Posterior cingulate gyrus (tissue), 11 donors: ENCODE data around the gene THRB.
A peak's percentile ranks its signal among the peaks of the same experiment; 100 is the strongest.
"Not testable (repeated sequence)": the region's sequence is repeated elsewhere in the genome, so short reads cannot be mapped to it uniquely, and the experiment has no call there.

Source experiments
- DNase-seq, 10 donors: peaks; one replicate each; pipeline versions ENCODE4 v3.0.0 to v3.0.0-alpha.2; 2020 to 2021; ENCODE audit warnings: mixed read lengths in 3 of 10
- intact Hi-C: fragments of 100-400 bp; cut with DNase I; formaldehyde crosslinking; loops from one replicate; pipeline ENCODE4 v1.15.1; 2023

THRB gene

DNA sequence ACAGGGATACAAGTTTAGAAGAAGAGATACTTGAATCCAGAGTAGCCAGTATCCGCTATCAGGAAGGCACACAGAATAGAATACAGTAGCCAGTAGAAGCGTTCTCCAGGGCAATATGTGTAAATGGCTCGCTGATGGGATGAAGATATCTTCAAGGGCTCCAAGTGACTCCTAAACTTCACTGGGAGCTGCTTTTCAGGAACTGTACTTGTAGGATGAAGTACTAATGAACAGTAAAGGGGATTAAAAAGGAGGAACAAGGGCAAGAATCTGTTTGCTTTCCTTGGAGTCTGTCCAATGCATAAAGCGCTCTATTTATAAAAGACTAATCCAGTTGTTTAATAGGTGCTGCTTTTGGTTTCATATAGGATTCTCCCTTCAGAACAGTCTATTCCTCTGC lies 78.4 kb downstream of the THRB start:
- DNase-seq: no peak
- intact Hi-C loops: no loop called here

GRCh38 chr3:24415824-24416223 lies 78.8 kb downstream of the THRB start:
- no peak for DNase-seq
- intact Hi-C loops: no loop called here

DNA sequence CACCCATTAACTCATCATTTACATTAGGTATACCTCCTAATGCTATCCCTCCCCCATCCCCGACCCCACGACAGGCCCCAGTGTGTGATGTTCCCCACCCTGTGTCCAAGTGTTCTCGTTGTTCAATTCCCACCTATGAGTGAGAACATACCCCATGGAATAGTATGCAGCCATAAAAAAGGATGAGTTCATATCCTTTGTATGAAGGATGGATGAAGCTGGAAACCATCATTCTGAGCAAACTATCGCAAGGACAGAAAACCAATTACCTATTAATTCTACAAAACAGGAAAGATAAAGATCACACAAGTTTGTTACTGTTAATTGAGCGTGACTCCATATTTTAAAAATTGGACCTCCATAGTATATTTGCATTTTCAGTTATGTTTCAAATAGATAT lies 81.0 kb downstream of the THRB start:
- intact Hi-C loops, DNase-seq: not testable (repeated sequence)

DNA sequence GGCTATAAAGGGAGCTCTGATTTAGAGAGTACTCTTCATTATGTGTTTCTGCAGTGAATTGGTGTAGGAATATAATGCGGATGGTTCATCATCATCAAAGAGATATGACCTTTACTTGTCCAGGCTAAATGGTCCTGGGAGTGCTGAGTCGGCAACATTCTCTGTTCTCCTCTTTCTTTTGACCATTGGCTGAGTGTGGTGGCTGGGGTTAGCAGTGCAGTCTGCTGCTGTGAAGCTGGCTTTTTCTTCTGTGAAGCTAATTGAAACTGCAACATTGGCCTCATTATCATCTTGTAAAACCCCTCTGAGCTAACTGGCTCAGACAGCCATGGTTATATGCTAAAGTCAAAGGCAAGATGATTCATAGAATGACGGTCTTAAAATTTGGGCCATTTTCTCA lies 83.8 kb downstream of the THRB start:
- intact Hi-C loops: no loop called here
- DNase-seq: no peak

- DNase-seq: no peak
- intact Hi-C loops: no loop called here
These were observed 86.5 kb downstream of the THRB start for GRCh38 chr3:24407980-24408680.

DNA sequence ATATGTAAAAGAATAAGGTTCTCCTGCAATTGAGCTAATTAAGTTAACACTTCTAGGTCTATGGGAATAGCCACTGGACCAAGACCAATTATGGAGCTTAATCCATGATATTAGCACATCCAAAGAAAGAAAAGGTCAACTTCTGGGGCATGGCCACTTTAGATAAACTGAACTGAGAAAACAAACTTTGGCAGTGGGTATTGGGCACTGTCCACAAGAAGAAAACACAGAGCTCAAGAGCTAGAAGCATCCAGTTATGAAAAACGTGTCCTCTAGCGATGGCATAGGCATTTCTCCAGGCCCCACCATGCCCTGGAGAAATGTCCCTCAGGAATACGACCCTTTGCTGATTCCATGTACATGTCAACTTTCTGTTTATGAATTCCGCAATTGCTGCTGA lies 87.8 kb downstream of the THRB start:
- no peak for DNase-seq
- intact Hi-C loops: no loop called here

DNA sequence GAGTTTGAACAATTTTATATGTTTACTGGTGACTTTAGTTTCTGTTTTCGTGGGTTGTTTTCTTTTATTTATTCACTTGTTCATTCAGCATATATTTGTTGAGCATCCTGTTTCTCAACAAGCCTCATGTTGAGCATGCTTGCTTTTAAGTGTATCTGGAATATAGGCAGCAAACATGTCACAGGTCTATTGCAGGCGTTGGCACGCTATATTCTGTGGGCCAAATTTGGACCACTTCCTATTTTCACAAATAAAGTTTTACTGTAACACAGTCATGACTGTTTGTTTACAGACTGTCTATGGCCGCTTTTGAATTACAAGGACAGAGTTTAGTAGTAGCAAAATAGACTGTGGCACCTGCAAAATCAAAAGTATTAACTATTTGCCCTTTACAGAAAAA lies 89.6 kb downstream of the THRB start:
- intact Hi-C loops: no loop called here
- DNase-seq: no peak

- intact Hi-C loops: no loop called here
- no peak for DNase-seq
These were observed 92.9 kb downstream of the THRB start for GRCh38 chr3:24401811-24402185.

DNA sequence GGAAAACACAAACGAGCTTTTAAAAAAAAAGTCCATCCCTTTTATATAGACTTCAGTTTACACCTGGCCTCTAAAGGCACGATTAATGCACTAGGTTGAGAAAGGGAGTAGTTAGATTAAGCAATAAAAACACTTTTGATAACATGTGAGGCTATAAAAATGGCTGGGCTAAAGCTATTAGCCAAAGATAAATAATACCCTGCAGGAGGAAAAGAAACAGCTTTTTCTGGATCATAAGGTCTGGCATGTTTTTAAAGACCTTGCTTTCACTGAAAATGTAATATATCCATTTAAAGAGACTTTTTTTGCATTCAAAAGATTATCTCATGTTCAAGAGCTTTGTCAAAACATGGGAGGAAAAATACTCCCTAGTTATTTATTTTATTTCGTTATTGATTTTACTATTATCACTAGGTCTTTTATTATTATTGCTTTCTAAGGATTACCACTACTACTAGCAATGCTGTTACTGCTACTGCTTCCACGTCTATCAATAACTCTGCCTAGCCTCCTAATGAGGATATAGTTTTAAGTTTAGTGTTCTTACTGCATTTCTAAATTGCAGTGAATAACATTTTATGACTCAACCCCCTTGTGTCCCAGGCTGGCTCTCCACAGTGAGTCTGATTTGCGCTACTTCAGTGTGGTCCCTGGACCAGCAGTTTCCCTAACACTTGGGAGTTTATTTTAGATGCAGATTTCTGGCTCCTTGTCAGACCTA lies 93.4 kb downstream of the THRB start:
- intact Hi-C loops: no loop called here
- peak in 1 of 10 donors; percentile 49 for DNase-seq

DNA sequence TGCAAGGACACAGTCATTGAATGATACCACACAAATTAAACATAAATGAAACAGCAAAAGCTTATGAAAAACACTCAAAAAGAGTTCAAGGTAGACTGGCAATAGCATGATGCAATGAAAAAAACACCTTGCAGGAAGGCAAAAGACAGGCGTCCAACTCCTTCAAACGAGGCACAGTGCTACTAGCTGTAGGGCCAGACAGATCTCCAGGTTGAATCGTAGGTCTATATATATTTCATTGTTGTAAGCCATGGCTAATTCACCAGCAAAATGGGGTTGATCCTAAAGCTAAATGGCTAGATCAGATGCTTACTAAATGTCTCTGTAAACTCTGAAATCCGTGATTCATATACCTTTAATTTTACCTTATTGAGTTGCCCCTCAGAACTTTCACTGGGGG lies 94.2 kb downstream of the THRB start:
- DNase-seq: no peak
- intact Hi-C loops: no loop called here

GRCh38 chr3:24400015-24400414 lies 94.6 kb downstream of the THRB start:
- no peak for DNase-seq
- intact Hi-C loops: no loop called here

DNA sequence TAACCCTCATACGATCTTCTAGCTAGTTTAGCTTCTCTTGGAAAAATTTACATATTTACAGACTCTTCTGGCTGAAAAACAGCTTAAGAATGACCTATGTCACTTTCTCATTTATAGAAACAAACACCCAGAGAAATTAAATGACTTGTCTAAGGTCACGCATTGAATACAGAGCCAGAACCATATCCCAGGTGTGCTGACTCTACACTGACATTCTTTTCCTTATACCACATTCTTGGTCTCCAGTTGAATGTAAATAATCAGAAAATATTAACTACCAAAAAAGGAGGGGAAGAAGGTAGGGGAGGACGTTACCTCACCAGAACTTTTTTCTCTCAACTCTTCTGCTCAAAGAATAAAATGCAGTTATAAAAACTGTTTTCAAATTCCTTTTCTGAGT lies 95.0 kb downstream of the THRB start:
- DNase-seq: no peak
- intact Hi-C loops: no loop called here

- DNase-seq, intact Hi-C loops: not testable (repeated sequence)
These were observed 95.9 kb downstream of the THRB start for GRCh38 chr3:24398712-24399111.

DNA sequence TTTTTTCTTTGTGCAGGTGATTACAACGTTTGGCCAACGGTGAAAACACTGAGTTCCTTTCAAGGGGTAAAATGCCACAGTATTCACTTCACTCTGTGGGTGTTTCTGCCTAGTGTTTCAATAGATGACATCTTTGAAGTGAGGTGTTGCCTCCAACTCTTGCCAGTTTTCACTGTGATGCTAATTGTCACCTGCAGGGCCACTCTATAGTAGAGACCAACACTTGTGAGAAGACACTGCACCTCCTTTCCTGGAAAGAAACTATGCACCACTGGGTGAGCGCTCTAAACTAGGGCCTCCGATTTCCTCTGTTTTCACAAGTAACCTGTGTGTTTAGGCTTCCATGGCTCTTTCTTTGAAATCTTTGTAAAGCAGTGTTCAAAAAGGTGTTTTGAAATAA lies 98.3 kb downstream of the THRB start:
- DNase-seq: no peak
- intact Hi-C loops: no loop called here

DNA sequence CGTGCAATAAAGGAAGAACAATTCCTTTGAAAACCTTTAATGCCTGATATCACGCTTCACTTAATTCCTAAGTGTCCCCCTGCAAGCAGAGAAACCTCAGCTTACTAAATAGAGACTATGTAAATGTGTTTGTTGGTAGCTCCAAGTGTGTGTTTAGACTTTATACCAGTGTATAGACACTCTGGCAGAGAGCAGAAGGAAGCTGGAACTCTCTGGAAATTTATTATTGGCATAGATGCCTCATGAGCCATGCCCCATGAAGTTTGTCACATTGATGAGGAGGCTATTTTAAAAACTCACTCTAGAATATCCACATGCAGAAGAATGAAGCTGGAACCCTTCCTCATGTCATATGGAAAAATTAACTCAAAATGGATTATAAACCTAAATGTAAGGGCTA lies 99.9 kb downstream of the THRB start:
- intact Hi-C loops: no loop called here
- DNase-seq: no peak

DNA sequence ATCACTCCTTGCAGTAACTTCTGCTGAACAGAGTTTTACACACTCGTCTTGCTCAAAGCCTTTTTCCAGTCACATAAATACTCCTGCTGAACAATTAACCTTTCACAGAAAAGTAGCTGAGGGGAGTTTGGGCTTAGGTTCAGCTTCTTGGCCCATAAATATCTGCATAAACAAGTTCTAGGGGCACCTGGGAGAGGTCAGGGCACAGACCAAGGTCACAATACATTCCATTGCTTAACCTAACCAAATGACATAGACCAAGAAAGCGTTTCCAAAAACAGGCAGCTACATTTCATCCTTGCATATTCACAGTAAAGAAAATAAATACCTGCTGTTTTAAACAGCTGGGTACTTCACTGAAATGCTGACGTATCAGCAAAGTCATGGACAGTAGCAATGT lies 101.3 kb downstream of the THRB start:
- DNase-seq: no peak
- intact Hi-C loops: no loop called here

DNA sequence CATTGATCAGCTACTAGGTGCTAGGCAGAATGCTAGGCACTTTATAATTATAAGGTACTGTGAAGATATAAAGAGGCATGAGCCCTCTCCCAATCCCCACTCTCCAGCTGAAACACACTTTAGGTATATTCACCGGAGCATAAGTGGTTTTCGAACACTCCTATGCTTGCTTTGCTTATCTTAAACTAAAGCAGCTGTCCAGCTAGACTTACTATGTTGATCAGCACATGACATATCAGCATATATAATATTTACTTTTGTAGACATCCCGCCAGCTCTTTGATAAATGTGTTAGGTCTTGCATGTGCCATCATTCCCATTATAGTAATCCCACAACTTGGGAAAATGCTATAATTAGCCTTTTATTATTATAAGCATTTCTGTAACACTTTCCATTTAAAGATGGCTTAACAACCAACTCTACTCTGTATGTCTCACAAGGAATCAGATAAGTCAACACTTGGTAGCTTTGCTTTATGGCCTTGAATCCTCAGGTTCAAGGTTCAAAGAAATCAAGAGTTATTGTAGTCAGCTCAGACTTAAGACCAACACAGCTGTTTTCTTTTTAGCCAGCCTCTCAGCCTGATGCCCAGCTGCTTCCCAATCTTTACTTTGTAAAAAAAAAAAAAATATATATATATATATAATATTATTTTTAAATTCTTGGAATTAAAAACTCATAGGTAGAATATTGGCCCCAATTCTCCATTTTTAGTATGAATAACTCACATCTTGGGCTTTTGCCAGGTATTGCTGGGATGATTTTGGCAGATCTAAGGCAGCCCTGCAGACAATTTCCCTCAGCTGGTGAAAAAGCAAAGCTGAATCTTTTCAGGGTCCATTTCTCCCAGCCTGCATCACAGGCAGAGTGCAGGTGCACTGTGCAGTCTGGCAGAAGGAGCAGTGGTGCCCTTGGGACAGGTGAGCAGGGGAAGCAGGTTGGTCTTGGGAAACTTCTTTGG lies 104.2 kb downstream of the THRB start:
- intact Hi-C loops: no loop called here
- no peak for DNase-seq

DNA sequence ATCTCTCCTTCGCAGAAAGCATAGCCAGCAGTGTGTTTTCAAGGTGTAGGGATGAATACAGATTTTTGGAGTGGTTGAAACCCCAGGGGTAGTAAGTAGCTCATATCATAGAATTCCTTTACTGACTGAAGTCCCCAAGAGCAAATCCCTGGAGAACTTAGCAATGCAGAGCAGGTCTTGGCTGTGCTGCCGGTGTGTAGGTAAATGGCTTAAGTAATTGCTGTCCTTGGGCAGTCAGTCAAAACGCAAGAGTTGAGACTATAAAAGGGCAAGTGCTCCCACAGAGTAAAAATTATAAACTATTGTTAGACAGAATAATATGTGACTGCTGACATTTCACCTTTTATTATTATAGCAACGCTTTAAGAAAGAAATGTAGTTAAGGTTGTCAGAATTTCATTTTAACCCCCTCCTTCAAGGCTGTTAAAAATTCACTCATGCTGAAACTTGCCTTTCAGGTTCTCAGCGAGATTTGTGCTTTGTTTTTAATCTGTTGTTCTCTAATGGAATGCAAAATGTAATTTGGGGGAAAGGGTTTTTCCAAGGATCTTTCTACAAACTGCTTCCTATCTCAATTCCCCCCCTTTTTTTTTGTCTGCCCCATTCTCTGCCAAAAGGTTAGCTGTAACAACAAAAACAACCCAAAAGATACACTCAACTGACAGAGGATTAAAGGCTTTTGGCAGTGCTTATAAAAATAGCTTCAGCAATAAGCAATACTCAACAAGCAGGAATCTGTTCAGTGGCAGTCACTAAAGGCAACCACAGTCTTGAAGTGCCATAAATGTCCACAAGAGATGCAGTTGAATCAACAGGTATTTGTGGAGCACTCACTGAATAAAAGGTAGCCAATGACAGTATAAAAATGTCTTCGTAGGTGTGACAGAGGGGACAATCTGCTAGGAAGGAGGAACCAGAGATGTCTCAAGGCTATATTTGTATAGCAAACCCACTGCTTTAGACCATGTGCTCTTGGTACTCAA lies 105.3 kb downstream of the THRB start:
- DNase-seq: no peak
- intact Hi-C loops: no loop called here

GRCh38 chr3:24388611-24389010 lies 106.0 kb downstream of the THRB start:
- DNase-seq: no peak
- intact Hi-C loops: no loop called here

- no peak for DNase-seq
- intact Hi-C loops: no loop called here
These were observed 106.5 kb downstream of the THRB start for GRCh38 chr3:24388159-24388558.
